Naive thymus-derived CD4-positive, alpha-beta T cell (primary cell): ENCODE measurements around the gene PUSL1. TPM values are rescaled to one million over a fixed set of nuclear protein-coding genes. Genes with fewer than 3 reads are reported as not detected.
A peak's percentile ranks its signal among the peaks of the same experiment; 100 is the strongest.

Source experiments
- ATAC-seq: fragments of 150-1000 bp; cut with Tn5 transposase; 2 replicates; pipeline ENCODE4 v1.10.0; 2021; ENCODE audit warnings: mild to moderate bottlenecking, moderate library complexity
- CTCF ChIA-PET: fragments of 350-600 bp; sonication (Branson Sonifier 250); formaldehyde crosslinking; loops from one replicate; lab custom pipeline; 2021; ENCODE audit warnings: antibody characterized with exemption; lab: Charles Lee
- POLR2A ChIA-PET: fragments of 350-600 bp; sonication (Branson Sonifier 250); formaldehyde crosslinking; loops from one replicate; lab custom pipeline; 2021; ENCODE audit warnings: antibody characterized with exemption, inconsistent platforms; lab: Charles Lee
- DNase-seq, 9 donors: peaks; one replicate each; pipeline versions ENCODE4 v3.0.0 to v3.0.0-alpha.2; 2020 to 2022; ENCODE audit warnings: mixed read lengths in 1 of 9
- H3K27ac ChIP-seq: one replicate; pipeline ENCODE4 v1.7.0; 2013; ENCODE audit warnings: mild to moderate bottlenecking, low read depth, low read length, moderate library complexity
- H3K27me3 ChIP-seq, 2 donors: one replicate each; pipeline ENCODE4 v1.7.0; 2013; ENCODE audit warnings: low read length in 2 of 2, mild to moderate bottlenecking in 2 of 2, moderate library complexity in 2 of 2; ENCODE audit not compliant: control insufficient read depth in 2 of 2, insufficient read depth in 2 of 2
- H3K36me3 ChIP-seq, 3 experiments: 1 replicate in 2 of 3; 2 replicates in 1 of 3; pipeline ENCODE4 v1.7.0; 2013; ENCODE audit warnings: low read length in 3 of 3, mild to moderate bottlenecking in 3 of 3, moderate library complexity in 1 of 3; ENCODE audit not compliant: insufficient read depth in 3 of 3, control insufficient read depth in 2 of 3
- H3K4me1 ChIP-seq, 2 donors: one replicate each; pipeline ENCODE4 v1.7.0; 2013; ENCODE audit warnings: low read length in 2 of 2, mild to moderate bottlenecking in 2 of 2, moderate library complexity in 1 of 2; ENCODE audit not compliant: control insufficient read depth in 2 of 2, insufficient read depth in 2 of 2
- H3K4me3 ChIP-seq: 2 replicates; pipeline ENCODE4 v1.7.0; 2013; ENCODE audit warnings: mild to moderate bottlenecking, low read length
- H3K9me3 ChIP-seq, 3 experiments: 1 replicate in 2 of 3; 2 replicates in 1 of 3; pipeline ENCODE4 v1.7.0; 2013; ENCODE audit warnings: low read length in 3 of 3; ENCODE audit not compliant: control insufficient read depth in 2 of 3
- H3K27ac Mint-ChIP-seq, 9 donors: one replicate each; pipeline ENCODE4 v1.8.0; 2020 to 2022; ENCODE audit warnings: mixed read lengths in 9 of 9, mild to moderate bottlenecking in 8 of 9, moderate library complexity in 5 of 9, inconsistent platforms in 2 of 9
- H3K27me3 Mint-ChIP-seq, 5 donors: one replicate each; pipeline ENCODE4 v1.8.0; 2021 to 2022; ENCODE audit warnings: mixed read lengths in 5 of 5, mild to moderate bottlenecking in 1 of 5
- H3K36me3 Mint-ChIP-seq, 5 donors: one replicate each; pipeline ENCODE4 v1.8.0; 2020 to 2022; ENCODE audit warnings: mixed read lengths in 5 of 5, mild to moderate bottlenecking in 3 of 5, inconsistent platforms in 1 of 5
- H3K4me1 Mint-ChIP-seq, 7 donors: one replicate each; pipeline ENCODE4 v1.8.0; 2020 to 2022; ENCODE audit warnings: mixed read lengths in 7 of 7, mild to moderate bottlenecking in 3 of 7, inconsistent platforms in 1 of 7
- H3K4me3 Mint-ChIP-seq, 10 donors: one replicate each; pipeline ENCODE4 v1.8.0; 2020 to 2022; ENCODE audit warnings: mild to moderate bottlenecking in 10 of 10, mixed read lengths in 10 of 10, moderate library complexity in 6 of 10, inconsistent platforms in 2 of 10
- H3K9me3 Mint-ChIP-seq, 11 donors: one replicate each; pipeline ENCODE4 v1.8.0; 2020 to 2022; ENCODE audit warnings: mixed read lengths in 11 of 11, mild to moderate bottlenecking in 4 of 11, inconsistent platforms in 1 of 11, moderate library complexity in 1 of 11
- intact Hi-C, 2 donors: fragments of 100-400 bp; cut with micrococcal nuclease; formaldehyde crosslinking; loops; one replicate each; pipeline ENCODE4 v1.15.1; 2023
- polyA plus RNA-seq, 2 donors: library from polyadenylated mRNA; unstranded; fragments of 300-500 nt; fragmentation: Illumina TruSeq; gene quantifications; one replicate each; pipeline ENCODE4 v1.2.3, GENCODE V29; 2021
- total RNA-seq, 6 experiments: library from RNA in 5 of 6; stranded (reverse) in 5 of 6; gene quantifications; 1 replicate in 5 of 6; 2 replicates in 1 of 6; pipeline ENCODE4 v1.2.3 and lab custom pipeline; 2021 to 2026

The PUSL1 gene
- total and polyA plus RNA-seq, 7 experiments from 2014 or later, result 16.2 to 26.1 (median 19.4) TPM

GRCh38 chr1:1270813-1271212 is 37.6 kb upstream of the PUSL1 start:
- peak overlapping the region; percentile 44 for H3K27ac ChIP-seq
- no peaks in the 10 kb centered on the region for H3K27me3 ChIP-seq
- ChIA-PET CTCF (interaction anchor here (0.6 kb wide), 1 partner anchor 234 kb away, joined by 4 read pairs; no protein-coding TSS in a partner anchor), POLR2A (interaction anchor here (1.2 to 1.5 kb wide), 3 partner anchors 14 to 105 kb away, joined by 4 read pairs; partner anchors contain the start of gene AURKAIP1)
- peaks cover 28 to 39% of the 10 kb centered on the region in 2 donors for H3K4me1 ChIP-seq
- no peaks in the 10 kb centered on the region for H3K9me3 ChIP-seq
- no peak overlapping the region for H3K4me3 ChIP-seq
- Mint-ChIP-seq H3K4me3 (peak overlapping the region; percentile 26 to 90 (median 79)), H3K9me3 (no peaks in the 10 kb centered on the region), H3K4me1 (peaks cover 21 to 49% (median 39%) of the 10 kb centered on the region in 7 donors), H3K36me3 (peaks cover 0 to 11% (median 0%) of the 10 kb centered on the region in 5 donors), H3K27me3 (no peaks in the 10 kb centered on the region), H3K27ac (peak overlapping the region in 8 of 9 donors; percentile 39 to 79 (median 70))
- H3K36me3 ChIP-seq, result peaks cover 0 to 31% (median 0%) of the 10 kb centered on the region in 3 experiments
- DNase-seq (no peak), ATAC-seq (no peak)
- intact Hi-C loops, result loop anchor here in 1 of 2 donors (5.0 kb wide), 2 partner anchors 59 to 239 kb away; partner anchors contain the start of gene TNFRSF4

- peaks cover 21 to 49% (median 36%) of the 10 kb centered on the region in 7 donors for H3K4me1 Mint-ChIP-seq
- Histone ChIP-seq H3K36me3 (peaks cover 0 to 20% (median 0%) of the 10 kb centered on the region in 3 experiments), H3K9me3 (no peaks in the 10 kb centered on the region), H3K4me1 (peaks cover 28 to 39% of the 10 kb centered on the region in 2 donors), H3K27me3 (no peaks in the 10 kb centered on the region), H3K27ac (peak overlapping the region; percentile 90), H3K4me3 (peak overlapping the region; percentile 77)
- H3K27me3 Mint-ChIP-seq, result no peaks in the 10 kb centered on the region
- peak overlapping the region; percentile 75 to 94 (median 83) for H3K27ac Mint-ChIP-seq
- peaks cover 0 to 11% (median 0%) of the 10 kb centered on the region in 5 donors for H3K36me3 Mint-ChIP-seq
- H3K9me3 Mint-ChIP-seq, result no peaks in the 10 kb centered on the region
- DNase-seq, result peak in 1 of 9 donors; percentile 17
- CTCF ChIA-PET, result interaction anchor here (0.6 kb wide), 1 partner anchor 271 kb away, joined by 3 read pairs; no protein-coding TSS in a partner anchor
- no peak for ATAC-seq
- intact Hi-C loops, result loop anchor here (1.0 to 5.0 kb wide), 8 partner anchors 22 to 240 kb away; partner anchors contain the start of genes B3GALT6 (in 2 of the 2), C1orf159 (in 2 of the 2), PUSL1 (in 2 of the 2) and SDF4 (in 2 of the 2)
- POLR2A ChIA-PET, result interaction anchor here (1.5 to 1.8 kb wide), 2 partner anchors 41 to 127 kb away, joined by 4 to 6 read pairs; partner anchors contain the start of gene CCNL2
- H3K4me3 Mint-ChIP-seq, result peak overlapping the region; percentile 79 to 92 (median 88)
Measured at GRCh38 chr1:1272341-1273208, 35.8 kb upstream of the PUSL1 start.

GRCh38 chr1:1273209-1273511 is 35.2 kb upstream of the PUSL1 start:
- ATAC-seq (peak; percentile 1), DNase-seq (no peak)
- no peaks in the 10 kb centered on the region for H3K9me3 Mint-ChIP-seq
- H3K36me3 ChIP-seq, result peaks cover 0 to 14% (median 0%) of the 10 kb centered on the region in 3 experiments
- no peaks in the 10 kb centered on the region for H3K9me3 ChIP-seq
- H3K4me1 Mint-ChIP-seq, result peaks cover 21 to 46% (median 36%) of the 10 kb centered on the region in 7 donors
- H3K36me3 Mint-ChIP-seq, result peaks cover 0 to 11% (median 0%) of the 10 kb centered on the region in 5 donors
- H3K27ac Mint-ChIP-seq, result peak overlapping the region; percentile 36 to 94 (median 83)
- H3K4me1 ChIP-seq, result peaks cover 28 to 39% of the 10 kb centered on the region in 2 donors
- H3K4me3 ChIP-seq, result peak overlapping the region; percentile 77
- POLR2A ChIA-PET, result interaction anchor here (1.0 to 1.8 kb wide), 4 partner anchors 22 to 126 kb away, joined by 4 to 6 read pairs (median 4); partner anchors contain the start of gene CCNL2
- peak overlapping the region; percentile 79 to 92 (median 88) for H3K4me3 Mint-ChIP-seq
- intact Hi-C loops, result loop anchor here (1.0 to 5.0 kb wide), 8 partner anchors 22 to 241 kb away; partner anchors contain the start of genes B3GALT6 (in 2 of the 2), C1orf159 (in 2 of the 2), PUSL1 (in 2 of the 2) and SDF4 (in 2 of the 2)
- H3K27me3 Mint-ChIP-seq, result no peaks in the 10 kb centered on the region
- no peaks in the 10 kb centered on the region for H3K27me3 ChIP-seq
- CTCF ChIA-PET, result interaction anchor here (1.0 kb wide), 1 partner anchor 12 kb away, joined by 3 read pairs; no protein-coding TSS in a partner anchor
- peak overlapping the region; percentile 90 for H3K27ac ChIP-seq

- Mint-ChIP-seq H3K4me3 (peak within 1 kb of the TSS; percentile 79 to 92 (median 88)), H3K9me3 (no peaks in the 10 kb centered on the region), H3K4me1 (peaks cover 21 to 45% (median 35%) of the 10 kb centered on the region in 7 donors), H3K27ac (peak within 1 kb of the TSS; percentile 36 to 94 (median 83)), H3K27me3 (no peaks in the 10 kb centered on the region), H3K36me3 (peaks cover 0 to 11% (median 0%) of the 10 kb centered on the region in 5 donors)
- H3K27me3 ChIP-seq, result no peaks in the 10 kb centered on the region
- peaks cover 28 to 39% of the 10 kb centered on the region in 2 donors for H3K4me1 ChIP-seq
- intact Hi-C loops, result loop anchor here (1.0 to 5.0 kb wide), 9 partner anchors 23 to 241 kb away; partner anchors contain the start of genes B3GALT6 (in 2 of the 2), C1orf159 (in 2 of the 2), PUSL1 (in 2 of the 2) and SDF4 (in 2 of the 2)
- ATAC-seq (peak; percentile 99), DNase-seq (peak; percentile 83 to 92 (median 90))
- ChIA-PET POLR2A (interaction anchor here (0.6 to 1.8 kb wide), 6 partner anchors 23 to 285 kb away, joined by 4 to 6 read pairs (median 4); partner anchors contain the start of gene CCNL2), CTCF (interaction anchor here (1.0 kb wide), 1 partner anchor 12 kb away, joined by 3 read pairs; no protein-coding TSS in a partner anchor)
- peaks cover 0 to 9% (median 0%) of the 10 kb centered on the region in 3 experiments for H3K36me3 ChIP-seq
- H3K4me3 ChIP-seq, result peak within 1 kb of the TSS; percentile 77
- peak within 1 kb of the TSS; percentile 90 for H3K27ac ChIP-seq
- no peaks in the 10 kb centered on the region for H3K9me3 ChIP-seq
Measured at GRCh38 chr1:1273512-1274298, 34.7 kb upstream of the PUSL1 start, which contains the start of gene UBE2J2. Gene UBE2J2, minus strand, starts transcription at chr1:1273854. Its CDS starts 5,862 bp downstream, at chr1:1267992.

- Mint-ChIP-seq H3K4me3 (peak overlapping the region; percentile 52 to 90 (median 68)), H3K36me3 (peaks cover 0 to 11% (median 0%) of the 10 kb centered on the region in 5 donors), H3K9me3 (no peaks in the 10 kb centered on the region), H3K27ac (peak overlapping the region in 3 of 9 donors; percentile 24 to 62 (median 48)), H3K4me1 (peaks cover 21 to 42% (median 35%) of the 10 kb centered on the region in 7 donors), H3K27me3 (no peaks in the 10 kb centered on the region)
- Histone ChIP-seq H3K4me3 (peak overlapping the region; percentile 61), H3K9me3 (no peaks in the 10 kb centered on the region), H3K36me3 (peaks cover 0 to 8% (median 0%) of the 10 kb centered on the region in 3 experiments), H3K27ac (peak overlapping the region; percentile 90), H3K4me1 (peaks cover 28 to 39% of the 10 kb centered on the region in 2 donors), H3K27me3 (no peaks in the 10 kb centered on the region)
- no peak for DNase-seq
- intact Hi-C loops, result loop anchor here (2.0 to 5.0 kb wide), 3 partner anchors 62 to 242 kb away; partner anchors contain the start of genes CCNL2 (in 1 of the 2) and TNFRSF4 (in 1 of the 2)
- no peak for ATAC-seq
- ChIA-PET POLR2A (interaction anchor here (0.6 to 1.8 kb wide), 6 partner anchors 23 to 285 kb away, joined by 4 to 6 read pairs (median 4); partner anchors contain the start of gene CCNL2), CTCF (interaction anchor here (1.0 kb wide), 1 partner anchor 13 kb away, joined by 3 read pairs; no protein-coding TSS in a partner anchor)
Measured at GRCh38 chr1:1274299-1274930, 34.0 kb upstream of the PUSL1 start.
